ENCODE data around the gene HVCN1. TPM values are rescaled to one million over a fixed set of nuclear protein-coding genes. Genes with fewer than 3 reads are reported as not detected.
"Not testable (repeated sequence)": the region's sequence is repeated elsewhere in the genome, so short reads cannot be mapped to it uniquely, and the experiment has no call there.

Gene HVCN1
- total and polyA plus RNA-seq, 2 donors from 2014 or later, result 4.7 to 7.1 TPM

DNA sequence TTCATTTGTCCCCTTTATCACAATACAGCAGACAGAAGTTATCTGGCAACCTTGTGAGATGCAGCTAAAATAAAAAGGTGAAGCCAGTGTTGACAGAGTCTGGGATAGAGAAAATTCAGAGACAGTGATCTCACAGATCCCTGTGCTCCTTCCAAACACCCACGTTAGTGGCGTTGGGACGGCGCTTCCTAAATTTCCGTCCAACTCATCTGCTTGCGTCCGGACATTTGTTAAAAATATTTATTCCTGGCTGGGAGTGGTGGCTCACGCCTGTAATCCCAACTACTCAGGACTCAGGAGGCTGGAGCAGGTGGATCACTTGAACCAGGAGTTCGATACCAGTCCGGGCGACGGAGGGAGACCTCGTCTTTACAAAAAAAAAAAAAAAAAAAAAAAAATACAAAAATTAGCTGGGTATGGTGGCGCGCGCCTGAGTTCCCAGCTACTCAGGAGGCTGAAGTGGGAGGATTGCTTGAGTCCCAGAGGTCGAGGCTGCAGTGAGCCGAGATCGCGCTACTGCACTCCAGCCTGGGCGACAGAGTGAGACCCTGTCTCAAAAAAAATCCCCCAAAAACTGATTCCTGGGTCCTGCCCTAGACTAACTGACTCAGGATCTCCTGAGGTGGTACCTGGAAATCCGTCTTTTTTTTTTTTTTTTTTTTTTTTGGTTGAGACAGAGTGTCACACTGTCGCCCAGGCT lies 75.7 kb downstream of the HVCN1 start:
- Histone ChIP-seq H3K4me3 (ENCODE audit: low read length in 3 of 3) (peak overlapping the region; percentile 87 to 90 (median 88)), H3K27me3 (ENCODE audit: control insufficient read depth, insufficient read depth, low read length) (no peaks in the 10 kb centered on the region), H3K36me3 (ENCODE audit: control insufficient read depth in 2 of 3, insufficient read depth in 3 of 3, low read length in 3 of 3) (peaks cover 0 to 4% (median 0%) of the 10 kb centered on the region in 3 donors), H3K9me3 (ENCODE audit: control insufficient read depth in 2 of 3, insufficient read depth in 1 of 3, low read length in 3 of 3) (no peaks in the 10 kb centered on the region), H3K27ac (ENCODE audit: low read depth in 2 of 2, low read length in 2 of 2) (peak overlapping the region; percentile 38 to 67), H3K4me1 (ENCODE audit: control insufficient read depth in 2 of 3, insufficient read depth in 2 of 3, low read depth in 1 of 3, low read length in 3 of 3) (peaks cover 0 to 4% (median 0%) of the 10 kb centered on the region in 3 donors), H3K9ac (ENCODE audit: low read length in 3 of 3) (peak overlapping the region; percentile 61 to 85 (median 76))
- peak in 1 of 5 donors; percentile 48 for DNase-seq
- TF ChIP-seq, protein P1, sequence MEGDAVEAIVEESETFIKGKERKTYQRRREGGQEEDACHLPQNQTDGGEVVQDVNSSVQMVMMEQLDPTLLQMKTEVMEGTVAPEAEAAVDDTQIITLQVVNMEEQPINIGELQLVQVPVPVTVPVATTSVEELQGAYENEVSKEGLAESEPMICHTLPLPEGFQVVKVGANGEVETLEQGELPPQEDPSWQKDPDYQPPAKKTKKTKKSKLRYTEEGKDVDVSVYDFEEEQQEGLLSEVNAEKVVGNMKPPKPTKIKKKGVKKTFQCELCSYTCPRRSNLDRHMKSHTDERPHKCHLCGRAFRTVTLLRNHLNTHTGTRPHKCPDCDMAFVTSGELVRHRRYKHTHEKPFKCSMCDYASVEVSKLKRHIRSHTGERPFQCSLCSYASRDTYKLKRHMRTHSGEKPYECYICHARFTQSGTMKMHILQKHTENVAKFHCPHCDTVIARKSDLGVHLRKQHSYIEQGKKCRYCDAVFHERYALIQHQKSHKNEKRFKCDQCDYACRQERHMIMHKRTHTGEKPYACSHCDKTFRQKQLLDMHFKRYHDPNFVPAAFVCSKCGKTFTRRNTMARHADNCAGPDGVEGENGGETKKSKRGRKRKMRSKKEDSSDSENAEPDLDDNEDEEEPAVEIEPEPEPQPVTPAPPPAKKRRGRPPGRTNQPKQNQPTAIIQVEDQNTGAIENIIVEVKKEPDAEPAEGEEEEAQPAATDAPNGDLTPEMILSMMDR (IDR thresholded peaks at IDR 0.05; ENCODE audit: borderline replicate concordance, extremely low read depth, insufficient read depth), result no peak
- intact Hi-C loops (cut with DNase I), result no loop called here
- no peak for FAIRE-seq

DNA sequence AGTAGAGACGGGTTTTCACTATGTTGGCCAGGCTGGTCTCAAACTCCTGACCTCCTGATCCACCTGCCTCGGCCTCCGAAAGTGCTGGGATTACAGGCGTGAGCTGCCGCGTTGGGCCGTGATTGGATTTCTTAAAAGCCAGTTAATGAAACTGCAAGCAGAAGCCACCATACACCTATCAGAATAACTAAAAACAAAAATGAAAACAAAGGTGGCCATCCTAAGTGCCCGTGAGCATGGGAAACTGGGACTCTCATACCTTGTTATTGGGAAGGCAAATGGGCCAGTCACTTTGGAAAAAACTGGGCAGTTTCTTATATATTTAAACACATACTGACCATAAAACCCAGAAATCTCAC lies 82.7 kb downstream of the HVCN1 start:
- no peaks in the 10 kb centered on the region for H3K4me1 ChIP-seq (ENCODE audit: control insufficient read depth in 2 of 3, insufficient read depth in 2 of 3, low read depth in 1 of 3, low read length in 3 of 3)
- TF ChIP-seq, protein P1 (IDR thresholded peaks at IDR 0.05; ENCODE audit: borderline replicate concordance, extremely low read depth, insufficient read depth), result no peak
- H3K4me3 ChIP-seq (ENCODE audit: low read length in 3 of 3), result no peak overlapping the region
- no peak overlapping the region for H3K9ac ChIP-seq (ENCODE audit: low read length in 3 of 3)
- no peaks in the 10 kb centered on the region for H3K27me3 ChIP-seq (ENCODE audit: control insufficient read depth, insufficient read depth, low read length)
- intact Hi-C loops (cut with DNase I), result no loop called here
- H3K36me3 ChIP-seq (ENCODE audit: control insufficient read depth in 2 of 3, insufficient read depth in 3 of 3, low read length in 3 of 3), result no peaks in the 10 kb centered on the region
- H3K9me3 ChIP-seq (ENCODE audit: control insufficient read depth in 2 of 3, insufficient read depth in 1 of 3, low read length in 3 of 3), result no peaks in the 10 kb centered on the region
- no peak for DNase-seq
- H3K27ac ChIP-seq (ENCODE audit: low read depth in 2 of 2, low read length in 2 of 2), result no peak overlapping the region
- FAIRE-seq, result no peak

DNA sequence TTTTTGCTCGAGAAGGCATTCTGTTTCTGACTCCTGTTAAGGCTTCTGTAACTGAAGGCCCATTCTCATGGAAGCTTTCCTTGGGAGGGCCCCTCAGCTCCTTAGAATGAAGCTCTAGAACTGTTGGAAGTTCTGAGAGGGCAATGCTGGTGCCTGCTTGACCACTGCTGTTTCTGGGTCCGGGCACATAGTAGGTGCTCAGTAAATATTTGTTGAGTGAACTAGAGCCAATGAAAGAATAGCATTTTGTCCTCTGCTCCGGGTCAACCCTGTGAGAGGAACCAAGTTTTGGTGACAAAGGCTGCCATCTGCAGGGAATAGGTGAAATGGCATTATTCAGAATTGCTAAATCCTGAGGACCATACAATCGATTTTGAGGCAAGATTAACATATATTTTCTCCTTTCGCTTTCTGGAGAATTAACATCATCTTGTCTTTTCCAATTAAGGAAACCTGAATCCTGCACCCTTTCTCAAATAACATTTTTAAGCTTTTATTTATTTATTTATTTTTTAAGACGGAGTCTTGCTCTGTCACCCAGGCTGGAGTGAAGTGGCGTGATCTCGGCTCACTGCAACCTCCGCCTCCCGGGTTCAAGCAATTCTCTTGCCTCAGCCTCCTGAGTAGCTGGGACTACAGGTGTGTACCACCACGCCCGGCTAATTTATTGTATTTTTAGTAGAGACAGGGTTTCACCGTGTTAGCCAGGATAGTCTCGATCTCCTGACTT lies 86.7 kb downstream of the HVCN1 start:
- H3K4me3 ChIP-seq (ENCODE audit: low read length in 3 of 3); H3K27ac ChIP-seq (ENCODE audit: low read depth in 2 of 2, low read length in 2 of 2); H3K27me3 ChIP-seq (ENCODE audit: control insufficient read depth, insufficient read depth, low read length); H3K9ac ChIP-seq (ENCODE audit: low read length in 3 of 3); H3K4me1 ChIP-seq (ENCODE audit: control insufficient read depth in 2 of 3, insufficient read depth in 2 of 3, low read depth in 1 of 3, low read length in 3 of 3); H3K9me3 ChIP-seq (ENCODE audit: control insufficient read depth in 2 of 3, insufficient read depth in 1 of 3, low read length in 3 of 3); H3K36me3 ChIP-seq (ENCODE audit: control insufficient read depth in 2 of 3, insufficient read depth in 3 of 3, low read length in 3 of 3): not testable (repeated sequence)
- TF ChIP-seq, protein P1 (IDR thresholded peaks at IDR 0.05; ENCODE audit: borderline replicate concordance, extremely low read depth, insufficient read depth), result peak; percentile 86
- FAIRE-seq (peak; percentile 3), DNase-seq (peak in 3 of 5 donors; percentile 16 to 75 (median 49))
- intact Hi-C loops (cut with DNase I), result loop anchor here (5.0 kb wide), 1 partner anchor 90 kb away; no protein-coding TSS in a partner anchor

Data from kidney (tissue), 14 donors.